GM18867 (cell line): Measurements from ENCODE around the gene FOXL1.

ENCODE experiments used
- ATAC-seq: cut with Tn5 transposase; IDR thresholded peaks from one replicate; pipeline ENCODE4 v1.9.1; 2021; ENCODE audit warnings: mild to moderate bottlenecking, moderate library complexity; ENCODE audit not compliant: unreplicated experiment

FOXL1 gene

GRCh38 chr16:86547286-86547685 lies 31.1 kb upstream of the FOXL1 start:
- ATAC-seq: no peak

GRCh38 chr16:86549076-86549892 lies 29.1 kb upstream of the FOXL1 start:
- ATAC-seq: no peak

- no peak for ATAC-seq
Measured at GRCh38 chr16:86549893-86550190, 28.5 kb upstream of the FOXL1 start.

- no peak for ATAC-seq
Measured at GRCh38 chr16:86550281-86550680, 28.1 kb upstream of the FOXL1 start.

- no peak for ATAC-seq
Measured at GRCh38 chr16:86553356-86553755, 25.0 kb upstream of the FOXL1 start.

GRCh38 chr16:86554599-86554916 lies 23.8 kb upstream of the FOXL1 start:
- no peak for ATAC-seq

GRCh38 chr16:86554917-86555703 lies 23.2 kb upstream of the FOXL1 start, which contains the start of gene MTHFSD:
Gene MTHFSD, minus strand, starts transcription at chr16:86555235. Its CDS starts 51 bp downstream, at chr16:86555184.
- ATAC-seq: peak; percentile 93

- no peak for ATAC-seq
Measured at GRCh38 chr16:86555704-86556075, 22.7 kb upstream of the FOXL1 start.

GRCh38 chr16:86556576-86556975 lies 21.8 kb upstream of the FOXL1 start:
- no peak for ATAC-seq

GRCh38 chr16:86557587-86557986 lies 20.8 kb upstream of the FOXL1 start:
- no peak for ATAC-seq

- ATAC-seq: no peak
Measured at GRCh38 chr16:86558355-86559193, 19.8 kb upstream of the FOXL1 start.

- no peak for ATAC-seq
Measured at GRCh38 chr16:86559802-86560305, 18.5 kb upstream of the FOXL1 start.

- no peak for ATAC-seq
Measured at GRCh38 chr16:86562356-86562755, 16.0 kb upstream of the FOXL1 start.

GRCh38 chr16:86563469-86564345 lies 14.6 kb upstream of the FOXL1 start:
- peak; percentile 80 for ATAC-seq

GRCh38 chr16:86565181-86565631 lies 13.1 kb upstream of the FOXL1 start:
- ATAC-seq: no peak

GRCh38 chr16:86565644-86566511 lies 12.5 kb upstream of the FOXL1 start:
- ATAC-seq: no peak

GRCh38 chr16:86566601-86566965 lies 11.8 kb upstream of the FOXL1 start, which contains the start of gene FOXC2:
Gene FOXC2, plus strand, starts transcription at chr16:86566829. Its CDS starts 507 bp downstream, at chr16:86567336.
- no peak for ATAC-seq

- no peak for ATAC-seq
Measured at GRCh38 chr16:86566966-86567700, 11.2 kb upstream of the FOXL1 start.
